Measurements from ENCODE around the gene LYSET. TPM values are rescaled to one million over a fixed set of nuclear protein-coding genes. Genes with fewer than 3 reads are reported as not detected.
A peak's percentile ranks its signal among the peaks of the same experiment; 100 is the strongest.

LYSET gene
- total RNA-seq, 1 donor from 2014 or later = 2.3 TPM

DNA sequence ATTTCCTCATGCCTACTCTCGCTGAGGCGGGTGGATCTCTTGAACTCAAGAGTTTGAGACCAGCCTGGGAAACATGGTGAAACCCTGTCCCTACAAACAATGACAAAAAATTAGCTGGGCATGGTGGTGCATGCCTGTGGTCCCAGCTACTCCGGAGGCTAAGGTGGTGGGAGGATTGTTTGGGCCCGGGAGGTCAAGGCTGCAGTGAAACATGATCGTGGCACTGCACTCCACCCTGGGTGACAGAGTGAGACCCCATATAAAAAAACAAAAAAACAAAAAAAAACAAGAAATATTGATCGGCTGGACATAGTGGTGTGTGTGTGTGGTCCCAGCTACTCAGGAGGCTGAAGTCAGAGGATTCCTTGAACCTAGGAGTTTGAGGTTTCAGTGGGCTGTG, 9.6 kb upstream of the LYSET start:
- DNase-seq (ENCODE audit: low spot score in 2 of 2) = no peak
- Histone ChIP-seq H3K27me3 (no peaks in the 10 kb centered on the region), H3K36me3 (no peaks in the 10 kb centered on the region), H3K9me3 (no peaks in the 10 kb centered on the region), H3K27ac (no peak overlapping the region), H3K4me3 (no peak overlapping the region), H3K4me1 (no peaks in the 10 kb centered on the region)
- intact Hi-C loops (cut with DNase I) = no loop called here
- TF ChIP-seq, protein P1, sequence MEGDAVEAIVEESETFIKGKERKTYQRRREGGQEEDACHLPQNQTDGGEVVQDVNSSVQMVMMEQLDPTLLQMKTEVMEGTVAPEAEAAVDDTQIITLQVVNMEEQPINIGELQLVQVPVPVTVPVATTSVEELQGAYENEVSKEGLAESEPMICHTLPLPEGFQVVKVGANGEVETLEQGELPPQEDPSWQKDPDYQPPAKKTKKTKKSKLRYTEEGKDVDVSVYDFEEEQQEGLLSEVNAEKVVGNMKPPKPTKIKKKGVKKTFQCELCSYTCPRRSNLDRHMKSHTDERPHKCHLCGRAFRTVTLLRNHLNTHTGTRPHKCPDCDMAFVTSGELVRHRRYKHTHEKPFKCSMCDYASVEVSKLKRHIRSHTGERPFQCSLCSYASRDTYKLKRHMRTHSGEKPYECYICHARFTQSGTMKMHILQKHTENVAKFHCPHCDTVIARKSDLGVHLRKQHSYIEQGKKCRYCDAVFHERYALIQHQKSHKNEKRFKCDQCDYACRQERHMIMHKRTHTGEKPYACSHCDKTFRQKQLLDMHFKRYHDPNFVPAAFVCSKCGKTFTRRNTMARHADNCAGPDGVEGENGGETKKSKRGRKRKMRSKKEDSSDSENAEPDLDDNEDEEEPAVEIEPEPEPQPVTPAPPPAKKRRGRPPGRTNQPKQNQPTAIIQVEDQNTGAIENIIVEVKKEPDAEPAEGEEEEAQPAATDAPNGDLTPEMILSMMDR (IDR thresholded peaks at IDR 0.05) = no peak

DNA sequence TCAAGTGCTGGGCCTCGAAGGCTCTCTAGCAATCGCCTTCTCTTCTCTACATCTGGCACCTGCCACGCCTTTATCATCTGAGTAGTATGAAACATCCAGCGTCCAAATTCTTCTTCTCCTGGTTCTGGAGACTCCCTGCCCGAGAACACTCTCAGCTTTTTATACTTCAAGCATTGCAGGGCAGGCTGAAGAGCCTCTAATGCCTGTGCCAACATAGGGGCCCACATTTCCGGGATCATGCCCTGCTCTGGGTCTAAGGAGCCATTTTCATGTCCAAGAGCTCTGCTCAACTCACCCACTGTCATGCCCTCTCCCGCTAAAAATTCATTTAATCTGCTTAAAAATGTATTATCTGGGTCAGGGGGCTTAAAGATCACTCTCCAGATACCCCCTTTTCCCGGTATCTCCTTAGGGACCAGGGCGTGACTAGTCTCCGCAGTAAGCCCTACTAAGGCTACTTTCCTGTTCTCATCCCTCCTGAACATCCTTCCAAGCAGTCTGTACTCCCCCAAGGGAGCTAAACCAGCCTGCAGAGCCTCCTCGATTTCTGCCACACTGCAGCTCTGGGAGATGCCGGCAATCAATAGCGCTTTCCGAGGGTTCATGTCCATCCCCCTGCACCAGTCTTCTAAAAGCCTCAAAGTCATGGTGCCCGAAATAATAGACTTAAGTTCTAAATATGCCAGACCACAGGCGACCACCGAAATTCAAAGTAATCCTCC, 1.4 kb upstream of the LYSET start:
- Histone ChIP-seq H3K9me3 (no peaks in the 10 kb centered on the region), H3K27ac (peak overlapping the region; percentile 94 to 97), H3K4me3 (peak overlapping the region; percentile 94 to 99), H3K27me3 (no peaks in the 10 kb centered on the region), H3K36me3 (peaks cover 9 to 10% of the 10 kb centered on the region in 2 donors), H3K4me1 (peaks cover 10 to 13% of the 10 kb centered on the region in 2 donors)
- intact Hi-C loops (cut with DNase I) = loop anchor here (1.0 to 5.0 kb wide), 4 partner anchors 24 to 149 kb away; partner anchors contain the start of genes BTBD7, GON7, ITPK1 and UBR7
- TF ChIP-seq, protein P1 (IDR thresholded peaks at IDR 0.05) = no peak
- peak in 1 of 2 donors; percentile 53 for DNase-seq (ENCODE audit: low spot score in 2 of 2)

DNA sequence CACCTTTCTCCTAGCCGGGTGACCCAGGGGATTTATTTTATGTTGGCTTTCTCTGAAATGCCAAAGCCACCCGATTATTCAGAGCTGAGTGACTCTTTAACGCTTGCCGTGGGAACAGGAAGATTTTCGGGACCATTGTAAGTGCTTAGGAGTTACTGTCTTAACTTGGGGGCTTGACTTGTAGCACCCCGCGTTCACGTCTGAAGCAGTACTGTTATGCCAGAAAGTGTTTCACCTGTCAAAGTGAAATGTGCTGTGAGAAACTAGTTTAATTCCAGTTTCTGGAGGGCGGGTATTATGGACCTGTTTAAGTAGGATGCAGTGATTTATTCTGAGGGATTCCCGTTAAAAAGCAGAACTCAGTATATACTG, 218 bp downstream of the LYSET start:
- Histone ChIP-seq H3K9me3 (no peaks in the 10 kb centered on the region), H3K4me3 (peak overlapping the region; percentile 94 to 99), H3K4me1 (peaks cover 10 to 13% of the 10 kb centered on the region in 2 donors), H3K27me3 (no peaks in the 10 kb centered on the region), H3K36me3 (peaks cover 9 to 10% of the 10 kb centered on the region in 2 donors), H3K27ac (peak overlapping the region; percentile 94 to 97)
- TF ChIP-seq, protein P1 (IDR thresholded peaks at IDR 0.05) = no peak
- intact Hi-C loops (cut with DNase I) = loop anchor here (2.0 kb wide), 1 partner anchor 147 kb away; the partner anchor contains the start of gene BTBD7
- no peak for DNase-seq (ENCODE audit: low spot score in 2 of 2)

DNA sequence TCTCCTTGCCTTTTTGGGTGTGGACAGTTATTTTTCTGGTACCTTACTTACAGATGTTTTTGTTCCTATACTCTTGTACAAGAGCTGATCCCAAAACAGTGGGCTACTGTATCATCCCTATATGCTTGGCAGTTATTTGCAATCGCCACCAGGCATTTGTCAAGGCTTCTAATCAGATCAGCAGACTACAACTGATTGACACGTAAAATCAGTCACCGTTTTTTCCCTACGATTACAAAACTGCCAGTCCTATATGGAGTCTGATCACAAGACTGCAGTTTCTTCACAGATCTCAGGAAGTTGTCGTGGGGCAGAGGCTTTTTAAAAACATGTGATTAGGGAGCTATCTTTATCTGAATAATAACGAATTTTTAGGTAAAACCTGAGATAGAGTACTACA, 1.3 kb downstream of the LYSET start:
- H3K27ac ChIP-seq = peak overlapping the region in 1 of 2 donors; percentile 94
- H3K4me1 ChIP-seq = peaks cover 10 to 13% of the 10 kb centered on the region in 2 donors
- intact Hi-C loops (cut with DNase I) = no loop called here
- no peaks in the 10 kb centered on the region for H3K27me3 ChIP-seq
- H3K36me3 ChIP-seq = peaks cover 6 to 10% of the 10 kb centered on the region in 2 donors
- H3K4me3 ChIP-seq = peak overlapping the region in 1 of 2 donors; percentile 99
- TF ChIP-seq, protein P1 (IDR thresholded peaks at IDR 0.05) = no peak
- no peak for DNase-seq (ENCODE audit: low spot score in 2 of 2)
- no peaks in the 10 kb centered on the region for H3K9me3 ChIP-seq

DNA sequence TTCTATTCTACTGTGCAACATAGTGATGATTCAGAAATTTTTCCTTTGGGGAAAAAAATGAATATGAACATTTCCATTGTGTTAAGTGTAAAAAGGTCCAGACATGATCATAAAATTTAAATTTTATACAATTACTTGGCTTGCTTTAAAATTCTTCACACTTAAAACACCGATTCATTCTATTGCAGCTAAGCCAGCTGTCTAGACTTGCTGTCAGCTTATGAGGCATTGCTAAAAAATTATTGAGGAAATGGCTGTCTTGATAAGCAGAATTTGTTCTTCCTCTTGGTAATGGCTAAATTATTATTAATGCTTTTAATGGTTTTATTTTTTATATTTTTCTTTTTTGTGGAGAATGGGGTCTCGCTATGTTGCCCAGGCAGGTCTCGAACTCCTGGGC, 1.8 kb downstream of the LYSET start:
- Histone ChIP-seq H3K4me1 (peaks cover 10 to 13% of the 10 kb centered on the region in 2 donors), H3K27ac (no peak overlapping the region), H3K27me3 (no peaks in the 10 kb centered on the region), H3K9me3 (no peaks in the 10 kb centered on the region), H3K4me3 (no peak overlapping the region), H3K36me3 (peaks cover 4 to 10% of the 10 kb centered on the region in 2 donors)
- DNase-seq (ENCODE audit: low spot score in 2 of 2) = no peak
- TF ChIP-seq, protein P1 (IDR thresholded peaks at IDR 0.05) = no peak
- intact Hi-C loops (cut with DNase I) = no loop called here

Data from ascending aorta (tissue), 2 donors.